HG03175 (cell line): ENCODE data around the gene GP1BB.
"Not testable (repeated sequence)": the region's sequence is repeated elsewhere in the genome, so short reads cannot be mapped to it uniquely, and the experiment has no call there.

Experiments
- ATAC-seq: cut with Tn5 transposase; IDR thresholded peaks from one replicate; pipeline ENCODE4 v1.9.1; 2021; ENCODE audit warnings: mild to moderate bottlenecking, moderate library complexity; ENCODE audit not compliant: unreplicated experiment

GP1BB gene

DNA sequence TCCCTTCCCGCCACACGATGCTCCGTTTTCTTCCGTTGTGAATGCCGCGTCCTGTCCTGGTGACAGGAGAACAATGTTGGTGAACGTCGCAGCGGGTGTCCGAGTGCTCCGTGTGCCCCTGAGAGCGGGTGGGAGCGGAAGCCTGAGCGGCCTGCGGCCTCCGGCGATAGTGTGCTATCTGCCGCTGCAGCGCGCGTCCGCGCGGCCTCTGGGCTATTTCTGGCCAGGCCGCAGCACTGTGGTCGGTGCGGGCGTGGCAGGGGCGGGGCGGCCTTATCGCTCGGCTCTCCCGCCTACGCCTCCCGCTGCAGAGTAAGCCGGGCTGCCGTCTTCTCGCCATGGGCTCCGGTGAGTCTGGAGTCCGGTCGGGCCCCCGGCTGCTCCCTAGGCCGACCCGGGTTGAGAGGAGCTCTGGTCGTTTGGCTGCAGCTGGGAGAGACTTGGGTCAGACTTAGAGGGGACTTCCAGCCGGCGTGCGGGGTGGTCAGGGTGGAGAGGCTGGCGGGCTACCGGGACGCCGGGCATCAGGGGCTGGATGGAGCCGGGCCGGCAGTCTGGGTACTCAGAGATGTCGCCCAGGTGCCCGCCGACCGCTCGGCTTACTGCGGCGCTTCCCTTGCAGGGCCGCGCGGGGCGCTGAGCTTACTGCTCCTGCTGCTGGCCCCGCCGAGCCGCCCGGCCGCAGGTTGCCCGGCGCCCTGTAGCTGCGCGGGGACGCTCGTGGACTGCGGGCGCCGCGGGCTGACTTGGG is at the start of gene GP1BB:
Gene GP1BB, plus strand, starts transcription at position 308 of the 751 bp plus-strand sequence. Its CDS starts 31 bp downstream, at position 339.
- no peak for ATAC-seq

DNA sequence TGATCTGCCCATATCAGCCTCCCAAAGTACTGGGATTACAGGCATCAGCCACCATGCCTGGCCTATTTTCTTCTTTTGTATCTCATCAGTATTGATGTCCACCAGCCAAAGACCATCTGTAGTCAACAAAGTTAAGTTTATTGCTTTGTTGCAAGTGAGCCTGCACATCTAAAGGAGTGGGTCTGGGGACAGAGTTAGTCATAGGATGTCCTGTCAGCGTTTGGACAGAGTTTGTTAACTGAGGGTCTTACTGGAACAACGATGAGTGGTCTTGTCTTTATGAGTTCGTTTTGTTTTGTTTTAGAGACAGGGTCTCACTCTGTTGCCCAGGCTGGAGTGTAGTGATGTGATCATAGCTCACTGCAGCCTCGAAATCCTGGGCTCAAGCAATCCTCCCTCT is 49.7 kb upstream of the GP1BB start:
- no peak for ATAC-seq

- no peak for ATAC-seq
Measured at GRCh38 chr22:19674129-19674928, 49.0 kb upstream of the GP1BB start.

- ATAC-seq: no peak
Measured at GRCh38 chr22:19674929-19675253, 48.4 kb upstream of the GP1BB start.

DNA sequence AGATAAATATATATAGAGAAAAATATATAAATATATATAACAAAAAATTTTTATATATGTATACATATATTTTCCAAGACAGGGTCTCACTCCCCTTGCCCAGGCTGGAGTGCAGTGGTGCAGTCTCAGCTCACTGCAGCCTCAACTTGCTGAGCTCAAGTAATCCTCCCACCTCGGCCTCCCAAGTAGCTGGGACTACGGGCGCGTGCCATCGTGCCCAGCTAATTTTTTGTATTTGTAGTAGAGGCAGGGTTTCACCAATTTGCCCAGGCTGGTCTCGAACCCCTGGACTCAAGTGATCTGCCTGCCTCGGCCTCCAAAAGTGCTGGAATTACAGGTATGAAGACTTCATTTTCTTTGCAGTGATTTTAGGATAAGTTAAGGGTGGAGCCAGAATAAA is 47.9 kb upstream of the GP1BB start:
- ATAC-seq: no peak

- ATAC-seq: not testable (repeated sequence)
Measured at GRCh38 chr22:19676437-19676836, 46.9 kb upstream of the GP1BB start.

GRCh38 chr22:19678949-19679521 is 44.3 kb upstream of the GP1BB start:
- ATAC-seq: no peak

DNA sequence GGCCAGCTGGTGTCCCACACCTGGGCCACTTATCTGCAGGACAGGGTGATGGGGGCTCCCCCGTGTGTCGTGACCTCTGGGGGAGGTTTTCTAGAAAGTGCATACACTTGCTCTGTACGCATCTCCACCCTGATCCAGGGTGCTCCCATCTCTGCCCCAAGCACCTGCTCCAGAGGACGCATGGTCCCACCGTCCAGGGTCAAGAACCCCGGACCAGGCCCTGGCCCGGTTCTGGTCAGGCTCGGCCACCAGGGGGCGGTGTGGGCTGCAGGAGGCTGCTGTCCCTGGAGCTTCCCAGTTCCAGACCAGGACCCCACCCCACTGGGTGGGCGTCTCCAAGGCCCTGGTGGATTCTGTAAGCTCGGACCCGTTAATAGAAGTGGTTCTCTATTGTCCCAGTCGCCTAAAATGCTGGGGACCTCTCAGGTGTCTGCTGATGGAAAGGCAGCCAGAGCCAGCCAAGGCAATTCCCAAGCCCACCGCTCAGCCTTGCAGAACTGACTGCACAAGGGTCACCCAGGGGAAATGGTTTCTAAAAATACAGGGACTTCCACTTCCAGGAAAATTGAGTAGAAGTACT is 43.7 kb upstream of the GP1BB start:
- no peak for ATAC-seq

- ATAC-seq: no peak
Measured at GRCh38 chr22:19680287-19680881, 43.0 kb upstream of the GP1BB start.

DNA sequence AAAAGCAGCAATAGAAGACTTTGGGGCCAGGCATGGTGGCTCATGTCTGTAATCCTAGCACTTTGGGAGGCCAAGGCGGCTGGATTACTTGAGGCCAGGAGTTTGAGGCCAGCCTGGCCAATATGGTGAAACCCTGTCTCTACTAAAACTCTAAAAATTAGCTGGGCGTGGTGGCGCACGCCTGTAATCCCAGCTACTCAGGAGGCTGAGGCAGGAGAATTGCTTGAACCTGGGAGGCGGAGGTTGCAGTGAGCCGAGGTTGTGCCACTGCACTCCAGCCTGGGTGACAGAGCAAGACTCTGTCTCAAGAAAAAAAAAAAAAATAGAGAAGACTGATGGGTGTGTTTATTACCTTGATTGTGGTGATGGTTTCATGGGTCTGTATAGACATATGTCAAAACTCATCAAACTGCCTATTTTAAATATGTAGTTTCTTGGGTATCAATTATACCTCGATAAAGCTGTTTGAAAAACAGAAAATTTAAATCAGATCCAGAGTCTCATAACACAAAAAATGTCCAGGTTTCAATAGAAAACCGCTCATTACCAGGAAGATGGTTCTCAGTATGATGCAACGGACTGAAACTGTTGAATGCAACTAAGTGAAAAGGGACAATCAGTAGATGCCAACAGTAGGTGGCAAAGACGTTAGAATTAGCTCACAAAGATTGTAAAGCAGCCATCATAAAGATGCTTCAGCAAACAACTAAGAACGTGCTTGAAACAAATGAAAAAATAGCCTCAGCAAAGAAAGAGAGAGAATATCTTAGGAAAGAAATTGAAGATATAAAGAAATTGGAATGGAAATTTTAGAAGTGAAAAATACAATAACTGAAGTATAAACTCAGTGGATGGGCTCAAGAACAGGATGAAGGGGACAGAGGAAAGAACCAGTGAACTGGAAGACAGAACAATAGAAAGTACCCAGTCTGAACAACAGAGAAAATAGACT is 42.2 kb upstream of the GP1BB start:
- ATAC-seq: no peak

GRCh38 chr22:19681863-19682245 is 41.5 kb upstream of the GP1BB start:
- ATAC-seq: no peak

- no peak for ATAC-seq
Measured at GRCh38 chr22:19686946-19687345, 36.4 kb upstream of the GP1BB start.

- ATAC-seq: no peak
Measured at GRCh38 chr22:19687561-19688300, 35.6 kb upstream of the GP1BB start.

- no peak for ATAC-seq
Measured at GRCh38 chr22:19688301-19689290, 34.7 kb upstream of the GP1BB start.

GRCh38 chr22:19689408-19689807 is 33.9 kb upstream of the GP1BB start:
- no peak for ATAC-seq

DNA sequence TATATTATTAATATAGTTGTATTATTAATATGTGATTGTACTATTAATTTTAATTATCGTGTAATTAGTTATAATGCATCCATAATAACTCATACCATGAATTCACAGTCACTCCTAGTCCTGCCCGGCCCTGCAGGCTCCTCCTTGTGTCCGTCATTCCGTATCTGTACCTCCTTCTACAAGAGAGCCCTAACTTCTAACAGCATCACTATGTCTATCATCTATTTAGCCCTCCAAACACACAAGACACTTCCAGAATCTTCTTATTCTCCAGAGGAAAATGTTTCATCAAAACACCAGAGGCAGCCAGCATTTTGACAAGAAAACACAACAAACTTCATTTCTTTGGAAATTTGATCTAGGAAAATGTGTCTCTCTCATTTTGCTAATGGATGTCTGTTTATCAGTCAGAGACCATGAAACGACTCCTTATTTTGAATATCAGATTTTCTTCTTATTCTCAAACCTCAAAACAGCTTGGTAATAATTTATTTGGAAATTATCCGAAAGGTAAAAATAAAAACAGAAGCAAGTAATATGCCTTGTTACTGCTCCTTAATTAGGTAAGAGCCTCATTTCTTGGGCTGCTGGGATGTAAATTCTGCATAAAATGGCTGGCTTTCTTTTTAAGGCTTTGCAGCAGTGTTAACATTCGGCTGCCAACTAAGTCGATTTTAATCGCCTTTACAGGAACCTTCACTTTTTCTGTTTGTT is 32.2 kb upstream of the GP1BB start:
- ATAC-seq: no peak

DNA sequence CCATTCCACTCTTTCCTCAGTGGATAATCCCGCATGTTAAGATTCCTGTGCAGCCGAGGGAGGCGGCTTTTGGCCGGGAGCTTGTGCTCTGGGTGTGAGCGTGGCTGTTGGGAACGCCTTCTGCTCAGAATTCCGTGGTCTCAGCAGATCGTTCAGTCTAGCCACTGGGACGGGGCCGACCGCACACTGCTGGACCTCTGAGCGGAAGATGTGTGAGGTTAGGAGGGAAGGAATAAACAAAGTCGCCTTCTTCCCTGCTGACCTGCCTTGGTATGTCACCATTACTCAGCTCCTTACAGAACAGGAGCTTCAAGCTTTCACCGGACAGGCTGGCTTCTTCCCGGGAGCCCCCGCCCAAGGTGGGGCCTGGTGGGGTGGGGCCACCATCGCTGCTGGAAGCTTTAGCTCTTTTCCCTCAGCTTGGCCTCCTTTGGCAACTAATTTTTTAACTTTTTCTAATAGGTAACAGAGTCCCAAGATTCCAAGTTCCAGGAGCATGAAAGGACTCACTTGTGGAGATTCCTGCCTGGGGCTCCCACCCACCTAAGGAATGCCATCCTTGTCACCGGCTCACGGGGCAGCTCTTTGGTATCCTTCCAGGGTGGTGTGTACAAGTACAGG is 31.5 kb upstream of the GP1BB start:
- no peak for ATAC-seq
